HG02943 (cell line): Measurements from ENCODE around the gene SERPINA12.

ENCODE experiments used
- ATAC-seq: cut with Tn5 transposase; IDR thresholded peaks from one replicate; pipeline ENCODE4 v1.9.1; 2021; ENCODE audit warnings: mild to moderate bottlenecking, low read depth, moderate library complexity; ENCODE audit not compliant: unreplicated experiment

Gene SERPINA12

GRCh38 chr14:94445003-94445402 lies 64.3 kb downstream of the SERPINA12 start:
- no peak for ATAC-seq

GRCh38 chr14:94441531-94442205 lies 67.6 kb downstream of the SERPINA12 start:
- no peak for ATAC-seq

GRCh38 chr14:94441130-94441529 lies 68.1 kb downstream of the SERPINA12 start:
- ATAC-seq, result no peak

GRCh38 chr14:94439453-94440057 lies 69.7 kb downstream of the SERPINA12 start:
- ATAC-seq, result no peak
